Peyer's patch (tissue), 4 donors: ENCODE data around the gene CDC42BPG. TPM values are rescaled to one million over a fixed set of nuclear protein-coding genes. Genes with fewer than 3 reads are reported as not detected.

Experiments
- DNase-seq, 3 donors: peaks; one replicate each; pipeline ENCODE4 v3.0.0-alpha.2; 2017 to 2019
- H3K27ac ChIP-seq, 4 donors: fragments of 200-600 bp; sonication (generic); one replicate each; pipeline ENCODE4 v1.5.1; 2016 to 2019
- H3K27me3 ChIP-seq, 2 donors: fragments of 200-600 bp; sonication (generic); one replicate each; pipeline ENCODE4 v1.5.1; 2019
- H3K36me3 ChIP-seq, 3 donors: fragments of 200-600 bp; sonication (generic); one replicate each; pipeline ENCODE4 v1.5.1; 2016 to 2019
- H3K4me1 ChIP-seq, 4 donors: fragments of 200-600 bp; sonication (generic); one replicate each; pipeline ENCODE4 v1.5.1; 2016 to 2019
- H3K4me3 ChIP-seq, 4 donors: fragments of 200-600 bp; sonication (generic); 1 replicate in 3 of 4; 2 replicates in 1 of 4; pipeline ENCODE4 v1.5.1; 2016 to 2019; ENCODE audit warnings: mild to moderate bottlenecking in 1 of 4
- H3K9me3 ChIP-seq, 4 donors: fragments of 200-600 bp; sonication (generic); one replicate each; pipeline ENCODE4 v1.5.1; 2016 to 2019; ENCODE audit warnings: mild to moderate bottlenecking in 1 of 4
- CTCF ChIP-seq, 6 experiments: fragments of 450-650 bp in 4 of 6; fragments of 200-600 bp in 2 of 6; sonication (generic) in 1 of 6; IDR thresholded peaks; one replicate each; pipeline ENCODE4 v1.5.1; 2017 to 2019; ENCODE audit warnings: antibody characterized with exemption in 6 of 6, mild to moderate bottlenecking in 3 of 6, moderate library complexity in 1 of 6
- POLR2A ChIP-seq, 2 donors: fragments of 450-650 bp; IDR thresholded peaks; one replicate each; pipeline ENCODE4 v1.5.1; 2017; ENCODE audit warnings: antibody characterized with exemption in 2 of 2, mild to moderate bottlenecking in 2 of 2, moderate library complexity in 2 of 2
- total RNA-seq, 4 donors: library from RNA; depleted of rRNA; stranded (reverse); fragments of >200 nt; gene quantifications; one replicate each; pipeline ENCODE4 v1.1.0, GENCODE V29; 2016

Gene CDC42BPG
- total RNA-seq, 4 donors from 2014 or later: 25.6 to 78.6 (median 52.1) TPM

DNA sequence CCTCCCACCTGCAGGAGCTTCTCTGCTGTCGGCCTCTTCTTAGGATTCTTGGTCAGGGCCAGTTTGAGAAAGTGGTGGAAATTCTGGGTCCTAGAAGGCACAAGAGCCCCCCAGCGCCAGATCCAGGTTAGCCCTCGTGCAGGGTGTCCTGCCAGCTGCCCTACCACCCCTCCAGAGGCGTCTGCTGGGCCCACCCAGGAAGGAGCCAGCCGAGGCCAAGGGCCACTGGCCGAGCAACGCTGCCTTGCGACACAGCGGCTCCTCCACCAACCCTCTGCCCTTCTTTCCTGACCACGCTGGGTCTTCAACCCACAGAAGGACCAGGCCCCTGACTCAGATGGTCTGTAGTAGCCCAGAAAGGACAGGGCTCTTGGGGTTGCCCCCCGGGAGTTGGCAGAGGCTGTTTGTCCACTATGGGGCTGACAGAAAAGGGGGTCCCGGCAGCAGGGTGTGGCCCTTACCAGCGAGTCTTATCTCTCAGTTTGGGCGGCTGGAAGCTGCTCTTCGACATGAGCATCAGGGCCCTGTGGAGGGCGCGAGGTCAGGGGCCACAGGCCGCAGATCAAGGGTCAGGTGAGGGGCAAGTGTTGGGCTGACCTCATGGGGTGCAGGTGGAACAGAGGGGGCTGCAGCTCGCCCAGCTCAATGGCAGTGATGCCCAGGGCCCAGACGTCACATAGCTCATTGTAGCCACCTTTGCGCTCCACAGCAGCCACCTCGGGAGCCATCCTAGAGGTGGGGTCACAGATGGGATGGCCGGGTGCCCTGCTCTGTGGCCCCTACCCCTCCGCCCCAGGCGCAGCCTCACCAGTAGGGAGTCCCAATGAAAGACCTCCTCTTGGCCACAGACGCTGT is 43.9 kb downstream of the CDC42BPG start:
- Histone ChIP-seq H3K9me3 (no peaks in the 10 kb centered on the region), H3K36me3 (peaks cover 0 to 26% (median 0%) of the 10 kb centered on the region in 3 donors), H3K4me1 (peaks cover 0 to 29% (median 20%) of the 10 kb centered on the region in 4 donors), H3K27me3 (no peaks in the 10 kb centered on the region), H3K27ac (peak overlapping the region in 2 of 4 donors; percentile 79 to 96), H3K4me3 (no peak overlapping the region)
- no peak for TF ChIP-seq CTCF (IDR thresholded peaks at IDR 0.05)
- TF ChIP-seq POLR2A (IDR thresholded peaks at IDR 0.05): no peak
- DNase-seq: no peak

DNA sequence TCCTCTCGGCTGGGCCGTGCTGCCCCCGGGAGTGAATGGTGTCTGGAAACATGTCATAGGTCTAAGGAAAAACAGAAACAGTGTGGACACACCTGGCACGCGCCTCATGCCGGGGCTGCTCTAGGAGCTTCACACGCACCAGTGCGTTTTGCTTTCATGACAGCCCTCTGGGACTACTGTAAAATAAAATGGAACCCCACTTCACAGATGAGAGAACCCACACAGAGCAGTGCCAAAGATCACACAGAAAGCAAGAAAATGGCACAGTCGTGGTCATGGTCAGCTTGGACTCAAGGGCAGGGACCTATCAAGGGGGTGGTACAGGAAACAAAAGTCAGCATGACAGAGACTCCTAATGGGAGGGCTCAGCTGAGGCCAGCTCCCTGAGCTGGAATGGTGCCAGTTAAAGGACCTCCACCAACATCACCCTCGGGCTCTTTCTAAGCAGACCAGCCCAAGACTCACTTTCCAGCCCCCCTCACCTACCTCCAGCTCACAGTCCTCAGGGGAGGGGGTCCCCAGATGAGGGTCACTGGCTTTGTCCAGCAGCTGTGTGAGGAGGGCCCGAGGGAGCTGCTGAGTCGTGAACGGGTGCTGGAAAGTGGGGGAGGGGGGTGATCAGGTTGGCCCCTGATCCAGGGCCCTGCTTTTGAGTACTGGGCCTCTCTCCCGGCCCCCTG is 44.7 kb downstream of the CDC42BPG start:
- TF ChIP-seq POLR2A (IDR thresholded peaks at IDR 0.05) (no peak), CTCF (IDR thresholded peaks at IDR 0.05) (no peak)
- H3K4me3 ChIP-seq: no peak overlapping the region
- no peaks in the 10 kb centered on the region for H3K27me3 ChIP-seq
- H3K4me1 ChIP-seq: peaks cover 0 to 29% (median 20%) of the 10 kb centered on the region in 4 donors
- H3K9me3 ChIP-seq: no peaks in the 10 kb centered on the region
- DNase-seq: peak in 1 of 3 donors; percentile 66
- H3K36me3 ChIP-seq: peaks cover 0 to 19% (median 0%) of the 10 kb centered on the region in 3 donors
- peak overlapping the region in 1 of 4 donors; percentile 96 for H3K27ac ChIP-seq

DNA sequence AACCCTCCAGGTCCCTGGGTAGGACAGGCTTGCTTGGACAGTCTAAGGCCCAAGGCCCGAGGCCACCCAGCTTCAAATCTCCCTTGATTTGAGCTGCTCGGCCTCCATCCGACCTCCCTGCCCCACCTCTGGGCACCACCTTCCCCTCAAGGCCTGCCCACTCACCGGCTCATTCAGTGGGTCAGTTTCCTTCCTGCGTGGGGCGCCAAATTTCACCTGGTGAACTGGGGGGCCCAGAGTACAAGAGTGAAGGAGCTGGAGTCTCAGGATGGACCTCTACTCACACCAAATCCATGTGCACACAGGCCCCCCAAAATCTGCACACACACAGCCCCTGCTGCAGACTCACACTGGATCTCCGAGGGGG is 45.2 kb downstream of the CDC42BPG start:
- Histone ChIP-seq H3K36me3 (peaks cover 0 to 14% (median 0%) of the 10 kb centered on the region in 3 donors), H3K27me3 (no peaks in the 10 kb centered on the region), H3K4me3 (no peak overlapping the region), H3K27ac (peak overlapping the region in 1 of 4 donors; percentile 96), H3K9me3 (no peaks in the 10 kb centered on the region), H3K4me1 (peaks cover 0 to 29% (median 20%) of the 10 kb centered on the region in 4 donors)
- no peak for TF ChIP-seq CTCF (IDR thresholded peaks at IDR 0.05)
- no peak for TF ChIP-seq POLR2A (IDR thresholded peaks at IDR 0.05)
- no peak for DNase-seq

GRCh38 chr11:64796757-64797541 is 47.5 kb downstream of the CDC42BPG start:
- Histone ChIP-seq H3K9me3 (no peaks in the 10 kb centered on the region), H3K4me3 (no peak overlapping the region), H3K27me3 (no peaks in the 10 kb centered on the region), H3K4me1 (peaks cover 0 to 17% (median 9%) of the 10 kb centered on the region in 4 donors), H3K36me3 (peaks cover 0 to 14% (median 0%) of the 10 kb centered on the region in 3 donors), H3K27ac (no peak overlapping the region)
- TF ChIP-seq POLR2A (IDR thresholded peaks at IDR 0.05) (no peak), CTCF (IDR thresholded peaks at IDR 0.05) (no peak)
- peak in 1 of 3 donors; percentile 39 for DNase-seq

DNA sequence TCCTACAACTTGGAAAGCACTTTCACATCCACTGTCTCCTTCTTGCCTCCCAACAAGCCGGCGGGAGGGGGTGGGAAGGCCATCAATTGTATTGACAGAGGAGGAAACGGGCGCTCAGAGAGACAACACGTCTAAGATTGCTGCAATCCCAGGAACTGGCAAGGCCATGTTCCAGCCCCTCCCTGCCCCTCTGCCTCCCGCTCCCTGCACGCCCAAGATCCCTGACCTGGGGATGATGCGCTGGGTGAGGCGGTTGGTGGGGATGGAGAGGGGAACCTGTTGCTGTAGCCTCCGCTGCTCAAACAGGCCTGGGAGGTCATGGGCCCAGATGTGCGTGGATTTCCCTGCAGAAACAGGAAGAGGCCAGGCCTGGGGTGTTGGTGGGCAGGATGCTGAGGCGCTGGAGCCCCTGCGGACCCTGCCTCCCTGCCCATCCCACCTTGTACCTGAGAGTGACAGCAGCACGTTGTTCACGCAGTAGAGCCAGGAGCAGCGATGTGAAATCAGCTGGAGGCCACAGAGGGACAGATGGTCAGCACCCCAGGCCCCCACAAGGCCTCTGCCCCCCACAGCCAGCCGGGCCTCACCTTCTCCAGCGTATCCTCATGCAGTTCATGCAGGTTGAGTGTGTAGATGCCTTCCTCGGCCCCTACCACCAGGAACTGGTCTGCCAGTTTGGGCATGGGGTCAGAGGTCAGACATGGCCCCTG is 48.3 kb downstream of the CDC42BPG start:
- Histone ChIP-seq H3K4me1 (peaks cover 0 to 11% (median 8%) of the 10 kb centered on the region in 4 donors), H3K9me3 (no peaks in the 10 kb centered on the region), H3K27ac (no peak overlapping the region), H3K36me3 (peaks cover 0 to 14% (median 0%) of the 10 kb centered on the region in 3 donors), H3K27me3 (no peaks in the 10 kb centered on the region), H3K4me3 (no peak overlapping the region)
- no peak for TF ChIP-seq POLR2A (IDR thresholded peaks at IDR 0.05)
- TF ChIP-seq CTCF (IDR thresholded peaks at IDR 0.05): no peak
- DNase-seq: no peak
